ENCODE data around the gene AWAT1.
"Not testable (repeated sequence)": the region's sequence is repeated elsewhere in the genome, so short reads cannot be mapped to it uniquely, and the experiment has no call there.

AWAT1 gene

DNA sequence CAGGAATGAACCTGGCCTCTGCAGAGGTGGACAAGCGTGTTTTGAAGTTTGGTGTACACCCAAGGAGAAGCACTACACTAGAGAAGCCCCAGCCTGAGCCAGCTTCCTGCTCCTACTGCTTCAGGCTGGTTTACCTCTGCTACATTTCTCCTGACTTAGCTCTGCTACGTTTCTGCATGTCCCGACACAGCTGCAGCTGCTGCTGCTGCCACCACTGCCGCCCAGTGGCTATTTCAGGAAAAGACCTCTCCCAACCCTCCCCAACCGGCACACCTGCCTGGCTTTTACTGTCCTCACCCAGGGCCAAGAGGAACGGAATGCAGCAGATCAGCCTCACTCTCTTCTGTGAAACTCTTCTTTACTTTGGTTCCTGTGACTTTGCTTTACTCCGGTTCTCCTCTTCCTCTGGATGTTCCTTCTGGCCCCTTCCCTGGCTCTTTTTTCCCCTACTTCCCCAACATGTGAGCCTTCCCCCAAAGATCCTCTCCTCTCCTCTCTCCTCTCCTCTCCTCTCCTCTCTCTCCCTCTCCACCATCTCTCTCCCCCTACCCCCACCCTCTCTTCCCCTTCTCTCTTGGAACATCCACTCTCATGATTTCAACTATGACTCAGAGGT lies 28.6 kb downstream of the AWAT1 start:
- peak; percentile 21 for DNase-seq (ENCODE audit: low read depth)

DNA sequence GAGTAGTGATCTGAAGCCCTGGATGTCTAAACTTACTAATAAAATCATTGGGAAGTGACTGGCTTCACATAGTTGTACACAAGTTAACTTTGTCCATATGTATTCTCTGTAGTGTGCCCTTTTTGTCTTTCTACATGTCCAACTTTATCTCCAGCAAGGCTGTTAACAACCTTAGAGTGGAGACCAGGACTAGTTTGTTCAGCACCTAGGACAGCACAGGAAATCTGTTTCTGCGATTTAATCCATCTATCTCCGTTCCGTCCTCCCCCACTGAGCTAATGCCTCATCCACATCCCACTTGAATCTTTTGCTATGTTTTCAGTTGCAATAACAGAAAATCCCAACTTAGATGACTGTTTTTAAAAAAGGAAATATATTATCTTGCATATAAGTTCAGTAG lies 30.3 kb downstream of the AWAT1 start:
- peak; percentile 46 for DNase-seq (ENCODE audit: low read depth)

GRCh38 chrX:70268034-70268433 lies 33.6 kb downstream of the AWAT1 start, which contains the start of gene ARR3:
Gene ARR3 (plus strand): TSS chrX:70268334. CDS start chrX:70269386, 1,052 bp downstream.
- no peak for DNase-seq (ENCODE audit: low read depth)

DNA sequence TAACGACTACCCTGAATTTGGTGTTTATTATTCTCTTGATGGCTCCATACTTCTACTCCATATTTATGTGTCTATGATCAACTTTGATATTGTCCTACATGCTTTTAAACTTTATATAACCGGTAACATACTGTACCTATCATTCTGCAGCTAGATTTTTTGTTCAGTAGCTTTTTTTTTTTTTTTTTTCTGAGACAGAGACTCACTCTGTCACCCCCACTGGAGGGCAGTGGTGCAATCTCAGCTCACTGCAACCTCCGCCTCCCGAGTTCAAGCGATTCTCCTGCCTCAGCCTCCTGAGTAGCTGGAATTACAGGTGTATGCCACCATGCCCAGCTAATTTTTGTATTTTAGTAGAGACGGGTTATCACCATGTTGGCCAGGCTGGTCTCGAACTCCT lies 39.6 kb downstream of the AWAT1 start:
- DNase-seq (ENCODE audit: low read depth): not testable (repeated sequence)

- no peak for DNase-seq (ENCODE audit: low read depth)
These were observed 44.6 kb downstream of the AWAT1 start for GRCh38 chrX:70279081-70279480.

GRCh38 chrX:70280573-70280972 lies 46.1 kb downstream of the AWAT1 start:
- no peak for DNase-seq (ENCODE audit: low read depth)

DNA sequence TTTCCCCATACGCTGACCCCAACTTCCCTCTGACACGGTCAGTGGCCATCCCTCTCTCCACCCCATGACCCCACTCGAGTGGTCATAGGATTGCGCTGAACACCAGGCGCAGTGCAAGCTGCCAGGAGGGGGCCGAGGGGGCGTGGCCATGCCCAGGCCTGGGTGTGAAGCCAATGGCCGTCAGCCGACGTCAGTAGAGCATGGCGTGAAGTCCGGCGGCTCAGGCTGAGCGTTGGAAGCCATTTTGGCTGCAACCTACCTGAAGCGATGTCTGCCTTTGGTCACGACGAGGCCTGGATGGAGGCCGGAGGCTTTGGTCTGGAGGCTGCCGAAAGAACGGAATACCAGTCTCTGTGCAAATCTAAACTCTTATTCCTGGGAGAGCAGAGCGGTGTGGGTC lies 47.5 kb downstream of the AWAT1 start, which contains the start of gene RAB41:
RAB41 (plus strand) TSS at position 222 of the 400 bp plus-strand sequence; CDS start at position 268, 46 bp downstream.
- no peak for DNase-seq (ENCODE audit: low read depth)

GRCh38 chrX:70289168-70289792 lies 54.8 kb downstream of the AWAT1 start:
- DNase-seq (ENCODE audit: low read depth): peak; percentile 21
